RWPE2 (cell line): ENCODE data around the gene POM121.
"Not testable (repeated sequence)": the region's sequence is repeated elsewhere in the genome, so short reads cannot be mapped to it uniquely, and the experiment has no call there.

Source experiments
- ATAC-seq: fragments of 200-7000 bp; cut with Tn5 transposase; 3 replicates; pipeline ENCODE4 v1.9.1; 2021; ENCODE audit warnings: low read depth
- DNase-seq: peaks from one replicate; pipeline ENCODE4 v3.0.0-alpha.2; 2020; ENCODE audit warnings: low spot score
- H3K27ac ChIP-seq: fragments of 450-650 bp; 2 replicates; pipeline ENCODE4 v1.5.1; 2017; ENCODE audit warnings: mild to moderate bottlenecking; ENCODE audit not compliant: poor library complexity, severe bottlenecking
- H3K27me3 ChIP-seq: fragments of 250-450 bp; sonication (Bioruptor Pico); 2 replicates; pipeline ENCODE4 v1.5.1; 2021; ENCODE audit warnings: mild to moderate bottlenecking, moderate library complexity; ENCODE audit not compliant: insufficient read depth, poor library complexity, severe bottlenecking
- H3K36me3 ChIP-seq: fragments of 250-450 bp; sonication (Bioruptor Pico); 2 replicates; pipeline ENCODE4 v1.5.1; 2020; ENCODE audit warnings: low read depth, mild to moderate bottlenecking, moderate library complexity
- H3K4me1 ChIP-seq: fragments of 250-450 bp; sonication (Bioruptor Pico); 2 replicates; pipeline ENCODE4 v1.5.1; 2021; ENCODE audit warnings: mild to moderate bottlenecking, moderate library complexity; ENCODE audit not compliant: insufficient read depth, poor library complexity, severe bottlenecking
- H3K4me3 ChIP-seq: fragments of 250-450 bp; sonication (Bioruptor Pico); 2 replicates; pipeline ENCODE4 v1.5.1; 2021; ENCODE audit warnings: mild to moderate bottlenecking, moderate library complexity; ENCODE audit not compliant: severe bottlenecking
- H3K9me3 ChIP-seq: fragments of 250-450 bp; sonication (Bioruptor Pico); 2 replicates; pipeline ENCODE4 v1.5.1; 2021; ENCODE audit warnings: mild to moderate bottlenecking, moderate library complexity; ENCODE audit not compliant: severe bottlenecking
- TF ChIP-seq, protein P1 (sequence below): fragments of 450-650 bp; IDR thresholded peaks from one replicate; pipeline ENCODE4 v1.5.1; 2017; ENCODE audit warnings: mild to moderate bottlenecking, moderate library complexity; ENCODE audit not compliant: poor library complexity, severe bottlenecking

Gene POM121

DNA sequence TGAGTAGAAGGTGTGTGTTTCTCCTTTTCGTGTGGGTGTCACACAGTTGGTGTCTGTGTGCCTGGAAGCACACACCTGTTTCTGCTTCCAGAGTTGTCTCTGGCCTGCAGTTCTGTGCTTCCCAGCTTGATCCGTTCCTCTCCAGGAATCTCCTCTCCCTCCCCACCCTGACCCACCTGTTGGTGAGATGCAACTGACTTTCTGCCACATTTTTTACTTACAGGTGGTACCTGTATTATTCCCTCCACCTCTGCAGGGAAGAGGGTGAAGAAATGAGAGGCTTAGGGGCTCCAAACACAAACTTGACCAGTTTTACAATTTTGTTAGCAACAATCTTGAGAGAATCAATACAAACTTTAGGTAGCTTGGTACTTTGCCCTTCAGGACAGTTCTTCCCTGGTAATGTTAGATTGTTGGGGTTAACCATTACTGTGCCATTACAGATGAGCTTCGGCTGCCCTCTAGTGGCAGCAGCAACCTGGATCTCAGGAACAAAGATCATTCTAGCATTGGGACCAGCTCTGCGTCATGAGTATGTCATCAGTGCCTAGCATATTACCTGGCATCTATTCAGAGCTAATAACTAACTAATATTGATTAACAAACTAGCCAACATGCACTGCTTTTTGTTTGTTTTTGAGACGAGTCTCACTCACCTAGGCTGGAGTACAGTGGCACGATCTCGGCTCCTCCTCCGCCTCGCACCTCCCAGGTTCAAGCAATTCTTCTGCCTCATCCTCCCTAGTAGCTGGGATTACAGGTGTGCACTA, 10.0 kb upstream of the POM121 start:
- peaks cover 18% of the 10 kb centered on the region; the same call in 1 of the 2 replicates for H3K36me3 ChIP-seq
- not testable (repeated sequence) for H3K4me1 ChIP-seq, DNase-seq, H3K27me3 ChIP-seq, H3K27ac ChIP-seq, H3K4me3 ChIP-seq, H3K9me3 ChIP-seq
- TF ChIP-seq, protein P1, sequence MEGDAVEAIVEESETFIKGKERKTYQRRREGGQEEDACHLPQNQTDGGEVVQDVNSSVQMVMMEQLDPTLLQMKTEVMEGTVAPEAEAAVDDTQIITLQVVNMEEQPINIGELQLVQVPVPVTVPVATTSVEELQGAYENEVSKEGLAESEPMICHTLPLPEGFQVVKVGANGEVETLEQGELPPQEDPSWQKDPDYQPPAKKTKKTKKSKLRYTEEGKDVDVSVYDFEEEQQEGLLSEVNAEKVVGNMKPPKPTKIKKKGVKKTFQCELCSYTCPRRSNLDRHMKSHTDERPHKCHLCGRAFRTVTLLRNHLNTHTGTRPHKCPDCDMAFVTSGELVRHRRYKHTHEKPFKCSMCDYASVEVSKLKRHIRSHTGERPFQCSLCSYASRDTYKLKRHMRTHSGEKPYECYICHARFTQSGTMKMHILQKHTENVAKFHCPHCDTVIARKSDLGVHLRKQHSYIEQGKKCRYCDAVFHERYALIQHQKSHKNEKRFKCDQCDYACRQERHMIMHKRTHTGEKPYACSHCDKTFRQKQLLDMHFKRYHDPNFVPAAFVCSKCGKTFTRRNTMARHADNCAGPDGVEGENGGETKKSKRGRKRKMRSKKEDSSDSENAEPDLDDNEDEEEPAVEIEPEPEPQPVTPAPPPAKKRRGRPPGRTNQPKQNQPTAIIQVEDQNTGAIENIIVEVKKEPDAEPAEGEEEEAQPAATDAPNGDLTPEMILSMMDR, result peak; percentile 89
- peak; percentile 94 for ATAC-seq

DNA sequence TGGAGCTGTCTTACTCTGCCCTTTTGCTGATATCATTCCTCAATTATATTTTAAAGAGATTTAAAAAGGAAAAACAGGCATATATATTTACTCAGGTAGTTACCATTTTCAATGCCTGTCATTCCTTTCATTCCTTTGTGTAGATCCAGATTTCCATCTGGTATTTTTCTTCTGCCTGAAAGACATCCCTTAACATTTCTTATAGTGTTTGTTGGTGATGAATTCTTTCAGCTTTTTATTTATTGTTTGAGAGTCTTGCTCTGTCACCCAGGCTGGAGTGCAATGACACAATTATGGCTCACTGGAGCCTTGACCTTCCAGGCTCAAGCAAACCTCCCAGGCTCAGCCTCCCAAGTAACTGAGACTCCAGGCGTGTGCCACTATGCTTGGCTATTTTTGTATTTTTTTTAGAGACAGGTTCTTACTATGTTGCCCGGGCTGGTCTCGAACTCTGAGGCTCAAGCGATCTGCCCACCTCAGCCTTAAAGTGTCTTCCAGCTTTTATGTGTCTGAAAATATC, 5.6 kb upstream of the POM121 start:
- TF ChIP-seq, protein P1, result no peak
- Histone ChIP-seq H3K4me1 (no peaks in the 10 kb centered on the region), H3K27me3 (no peaks in the 10 kb centered on the region), H3K4me3 (no peak overlapping the region), H3K9me3 (no peaks in the 10 kb centered on the region), H3K36me3 (peaks cover 14% of the 10 kb centered on the region; the same call in 1 of the 2 replicates), H3K27ac (no peak overlapping the region)
- no peak for DNase-seq
- no peak for ATAC-seq

DNA sequence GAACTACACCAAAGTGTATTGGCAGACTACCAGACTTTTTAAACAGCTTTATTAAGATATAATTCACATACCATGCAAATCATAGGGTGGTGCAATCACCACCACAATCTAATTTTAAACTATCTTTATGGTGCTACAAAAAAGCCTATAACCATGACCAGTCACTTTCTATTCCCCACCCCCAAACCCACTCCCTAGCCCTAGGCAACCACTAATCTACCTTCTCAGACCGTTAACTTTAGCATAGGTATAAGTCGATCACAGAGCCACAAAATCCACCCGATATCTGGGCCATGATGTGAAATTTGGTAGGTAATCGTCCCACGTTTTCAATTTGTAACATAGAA, 536 bp upstream of the POM121 start:
- ATAC-seq, result peak; percentile 44; the same call in 2 of the 3 replicates
- Histone ChIP-seq H3K27me3 (no peaks in the 10 kb centered on the region), H3K36me3 (peaks cover 33% of the 10 kb centered on the region), H3K4me3 (peak overlapping the region; percentile 82), H3K4me1 (no peaks in the 10 kb centered on the region), H3K9me3 (no peaks in the 10 kb centered on the region), H3K27ac (peak overlapping the region; percentile 52)
- TF ChIP-seq, protein P1, result no peak
- DNase-seq, result no peak

DNA sequence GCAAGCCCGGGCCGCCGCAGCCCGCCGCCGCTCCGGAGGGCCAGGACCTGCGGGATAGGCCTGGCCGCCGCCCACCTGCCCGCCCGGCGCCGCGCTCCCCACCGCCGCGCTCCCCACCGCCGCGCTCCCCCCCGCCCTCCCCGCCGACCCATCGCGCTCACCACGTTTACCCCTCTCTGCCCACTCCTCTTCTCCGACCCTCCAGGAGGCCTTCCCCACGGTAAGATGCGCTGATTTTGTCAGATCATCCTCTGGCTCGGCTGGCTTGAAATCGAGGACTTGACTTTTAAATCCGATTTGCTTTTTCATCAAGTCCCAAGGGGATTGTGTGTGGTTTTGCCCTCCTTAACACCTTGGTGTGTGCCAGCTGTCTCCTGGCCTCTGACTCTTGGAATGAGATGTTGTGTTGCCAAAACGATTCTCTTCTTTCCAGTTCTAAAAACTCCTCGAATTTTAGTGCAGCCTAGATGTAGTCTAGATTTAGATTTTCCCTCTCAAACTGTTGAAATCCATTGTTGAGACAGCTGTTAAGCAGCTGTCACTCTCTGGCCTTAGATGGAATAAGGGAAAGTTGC, 738 bp downstream of the POM121 start:
- H3K9me3 ChIP-seq, result no peaks in the 10 kb centered on the region
- H3K27ac ChIP-seq, result peak overlapping the region; percentile 52
- H3K36me3 ChIP-seq, result peaks cover 46% of the 10 kb centered on the region
- TF ChIP-seq, protein P1, result no peak
- peak overlapping the region; percentile 82 for H3K4me3 ChIP-seq
- no peaks in the 10 kb centered on the region for H3K27me3 ChIP-seq
- H3K4me1 ChIP-seq, result no peaks in the 10 kb centered on the region
- ATAC-seq, result no peak
- no peak for DNase-seq

DNA sequence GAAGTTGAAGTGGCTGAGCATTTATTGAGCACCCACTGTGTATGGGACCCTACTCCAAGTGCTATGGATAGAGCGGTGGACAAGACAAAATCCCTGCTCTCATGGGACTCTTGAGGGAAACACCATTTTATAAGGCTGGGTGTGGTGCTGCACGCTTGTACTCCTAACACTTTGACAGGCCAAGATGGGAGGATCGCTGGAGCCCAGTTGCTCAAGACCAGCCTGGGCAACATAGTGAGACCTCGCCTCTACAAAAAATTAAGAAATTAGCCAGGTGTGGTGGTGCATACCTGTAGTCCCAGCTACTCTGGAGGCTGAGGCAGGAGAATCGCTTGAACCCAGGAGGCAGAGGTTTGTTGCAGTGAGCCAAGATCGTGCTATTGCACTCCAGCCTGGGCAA, 2.9 kb downstream of the POM121 start:
- H3K4me1 ChIP-seq, result not testable (repeated sequence)
- H3K36me3 ChIP-seq, result peaks cover 58% of the 10 kb centered on the region

DNA sequence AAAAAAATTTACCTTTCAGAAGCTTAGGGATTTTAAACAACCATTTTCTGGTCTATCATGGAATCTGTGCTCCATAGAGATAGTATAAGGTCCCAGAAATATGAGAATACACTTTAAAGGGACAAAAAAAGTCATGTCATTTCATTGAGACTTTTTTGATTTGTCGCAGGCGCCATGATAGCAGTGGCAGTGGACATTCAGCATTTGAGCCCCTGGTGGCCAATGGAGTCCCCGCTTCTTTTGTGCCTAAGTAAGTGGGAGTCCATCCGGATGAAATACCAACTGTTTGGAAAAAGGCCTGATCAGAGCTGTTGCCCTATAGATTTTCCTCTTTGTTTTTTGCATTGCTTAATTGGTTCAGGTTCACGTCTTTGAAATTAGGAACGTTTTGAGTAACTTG, 3.3 kb downstream of the POM121 start:
- H3K4me1 ChIP-seq, H3K4me3 ChIP-seq, H3K27me3 ChIP-seq, DNase-seq, ATAC-seq, H3K27ac ChIP-seq, H3K9me3 ChIP-seq: not testable (repeated sequence)
- H3K36me3 ChIP-seq, result peaks cover 58% of the 10 kb centered on the region

More for the DNA sequence above, 2.9 kb downstream of the POM121 start:
- H3K27me3 ChIP-seq, H3K27ac ChIP-seq, ATAC-seq, DNase-seq, H3K4me3 ChIP-seq, H3K9me3 ChIP-seq: not testable (repeated sequence)

DNA sequence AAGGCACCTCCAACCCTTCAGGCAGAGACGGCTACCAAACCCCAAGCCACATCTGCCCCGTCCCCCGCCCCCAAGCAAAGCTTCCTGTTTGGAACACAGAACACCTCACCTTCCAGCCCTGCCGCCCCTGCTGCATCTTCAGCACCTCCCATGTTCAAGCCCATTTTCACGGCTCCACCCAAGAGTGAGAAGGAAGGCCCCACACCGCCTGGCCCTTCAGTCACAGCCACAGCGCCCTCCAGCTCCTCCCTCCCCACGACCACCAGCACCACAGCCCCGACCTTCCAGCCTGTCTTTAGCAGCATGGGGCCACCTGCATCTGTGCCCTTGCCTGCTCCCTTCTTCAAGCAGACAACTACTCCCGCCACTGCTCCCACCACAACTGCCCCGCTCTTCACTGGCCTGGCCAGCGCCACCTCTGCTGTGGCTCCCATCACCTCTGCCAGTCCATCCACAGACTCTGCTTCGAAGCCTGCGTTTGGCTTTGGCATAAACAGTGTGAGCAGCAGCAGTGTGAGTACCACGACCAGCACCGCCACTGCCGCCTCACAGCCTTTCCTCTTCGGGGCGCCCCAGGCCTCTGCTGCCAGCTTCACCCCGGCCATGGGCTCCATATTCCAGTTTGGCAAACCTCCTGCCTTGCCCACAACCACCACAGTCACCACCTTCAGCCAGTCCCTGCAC, 17.3 kb downstream of the POM121 start:
- not testable (repeated sequence) for H3K4me1 ChIP-seq, H3K27ac ChIP-seq, H3K4me3 ChIP-seq, H3K27me3 ChIP-seq, ATAC-seq, H3K9me3 ChIP-seq, DNase-seq
- peaks cover 17% of the 10 kb centered on the region for H3K36me3 ChIP-seq
